ENCODE data around the gene DICER1.

DICER1 gene

DNA sequence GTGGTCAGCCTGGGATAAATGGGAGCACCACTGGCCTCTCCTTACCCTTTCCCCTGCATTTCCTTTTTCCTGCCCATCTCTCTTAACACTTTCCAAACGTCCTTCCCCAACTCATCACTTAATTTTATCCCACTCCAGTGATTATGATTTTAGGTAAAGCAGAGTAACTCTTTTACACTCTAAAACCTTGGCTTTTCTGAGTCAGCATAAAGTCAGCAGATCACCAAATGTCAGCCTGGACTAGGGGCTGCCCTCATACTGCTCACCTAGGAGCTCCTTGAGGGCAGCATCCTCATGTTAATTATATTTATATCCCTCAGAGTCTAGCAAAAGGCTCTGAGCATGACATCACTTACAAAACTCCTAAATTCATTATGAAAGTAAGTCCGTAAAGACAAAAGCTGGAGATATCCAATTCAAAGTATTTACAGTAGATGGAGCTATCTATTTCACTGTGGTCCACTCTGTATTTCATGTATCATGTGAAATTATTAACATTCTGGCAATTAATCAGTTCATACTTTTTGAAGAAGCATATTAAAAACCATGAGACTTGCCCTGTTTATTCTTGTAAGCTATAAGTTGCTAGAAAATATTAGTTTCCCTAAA is 17.0 kb upstream of the DICER1 start:
- Histone ChIP-seq H3K36me3 (no peaks in the 10 kb centered on the region), H3K27ac (peak overlapping the region; percentile 85), H3K4me1 (ENCODE audit: control insufficient read depth in 1 of 2, insufficient read depth in 1 of 2, low read depth in 1 of 2, low read length in 1 of 2) (peaks cover 35 to 36% of the 10 kb centered on the region in 2 experiments), H3K27me3 (no peaks in the 10 kb centered on the region), H3K9me3 (no peaks in the 10 kb centered on the region), H3K4me3 (ENCODE audit: low read depth in 1 of 2, low read length in 1 of 2) (peak overlapping the region in 1 of 2 experiments; percentile 1)
- TF ChIP-seq, protein P1, sequence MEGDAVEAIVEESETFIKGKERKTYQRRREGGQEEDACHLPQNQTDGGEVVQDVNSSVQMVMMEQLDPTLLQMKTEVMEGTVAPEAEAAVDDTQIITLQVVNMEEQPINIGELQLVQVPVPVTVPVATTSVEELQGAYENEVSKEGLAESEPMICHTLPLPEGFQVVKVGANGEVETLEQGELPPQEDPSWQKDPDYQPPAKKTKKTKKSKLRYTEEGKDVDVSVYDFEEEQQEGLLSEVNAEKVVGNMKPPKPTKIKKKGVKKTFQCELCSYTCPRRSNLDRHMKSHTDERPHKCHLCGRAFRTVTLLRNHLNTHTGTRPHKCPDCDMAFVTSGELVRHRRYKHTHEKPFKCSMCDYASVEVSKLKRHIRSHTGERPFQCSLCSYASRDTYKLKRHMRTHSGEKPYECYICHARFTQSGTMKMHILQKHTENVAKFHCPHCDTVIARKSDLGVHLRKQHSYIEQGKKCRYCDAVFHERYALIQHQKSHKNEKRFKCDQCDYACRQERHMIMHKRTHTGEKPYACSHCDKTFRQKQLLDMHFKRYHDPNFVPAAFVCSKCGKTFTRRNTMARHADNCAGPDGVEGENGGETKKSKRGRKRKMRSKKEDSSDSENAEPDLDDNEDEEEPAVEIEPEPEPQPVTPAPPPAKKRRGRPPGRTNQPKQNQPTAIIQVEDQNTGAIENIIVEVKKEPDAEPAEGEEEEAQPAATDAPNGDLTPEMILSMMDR (IDR thresholded peaks at IDR 0.05) = no peak

DNA sequence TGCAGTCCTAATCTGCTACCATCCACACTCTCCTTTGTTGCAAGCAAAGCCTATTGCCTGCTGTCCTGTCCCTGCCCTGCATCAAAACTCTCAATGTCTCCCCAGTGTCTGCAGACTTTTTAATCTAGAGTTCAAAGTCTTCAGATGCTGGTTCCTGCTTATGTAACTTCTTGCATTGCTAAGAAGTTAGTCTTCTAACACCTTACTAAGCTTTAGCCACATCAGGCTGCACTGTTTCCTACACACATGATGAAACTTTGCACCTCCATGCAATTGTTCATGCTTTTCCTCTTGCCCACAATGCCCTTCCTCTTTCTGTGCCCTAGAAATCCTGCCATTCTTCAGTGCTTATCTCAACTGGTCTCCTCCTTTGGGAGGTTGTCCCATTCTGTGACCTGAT is 16.2 kb upstream of the DICER1 start:
- peak overlapping the region in 1 of 2 experiments; percentile 1 for H3K4me3 ChIP-seq (ENCODE audit: low read depth in 1 of 2, low read length in 1 of 2)
- no peaks in the 10 kb centered on the region for H3K9me3 ChIP-seq
- no peaks in the 10 kb centered on the region for H3K27me3 ChIP-seq
- peak overlapping the region; percentile 85 for H3K27ac ChIP-seq
- H3K36me3 ChIP-seq = no peaks in the 10 kb centered on the region
- TF ChIP-seq, protein P1 (IDR thresholded peaks at IDR 0.05) = no peak
- H3K4me1 ChIP-seq (ENCODE audit: control insufficient read depth in 1 of 2, insufficient read depth in 1 of 2, low read depth in 1 of 2, low read length in 1 of 2) = peaks cover 35 to 36% of the 10 kb centered on the region in 2 experiments

- Histone ChIP-seq H3K4me3 (ENCODE audit: low read depth in 1 of 2, low read length in 1 of 2) (no peak overlapping the region), H3K36me3 (no peaks in the 10 kb centered on the region), H3K27me3 (no peaks in the 10 kb centered on the region), H3K9me3 (no peaks in the 10 kb centered on the region), H3K4me1 (ENCODE audit: control insufficient read depth in 1 of 2, insufficient read depth in 1 of 2, low read depth in 1 of 2, low read length in 1 of 2) (peaks cover 14 to 20% of the 10 kb centered on the region in 2 experiments), H3K27ac (no peak overlapping the region)
- TF ChIP-seq, protein P1 (IDR thresholded peaks at IDR 0.05) = no peak
Observed at GRCh38 chr14:95167177-95167576, 9.8 kb upstream of the DICER1 start.

GRCh38 chr14:95165517-95165916 is 8.2 kb upstream of the DICER1 start:
- TF ChIP-seq, protein P1 (IDR thresholded peaks at IDR 0.05) = no peak
- no peak overlapping the region for H3K4me3 ChIP-seq (ENCODE audit: low read depth in 1 of 2, low read length in 1 of 2)
- H3K27ac ChIP-seq = no peak overlapping the region
- H3K4me1 ChIP-seq (ENCODE audit: control insufficient read depth in 1 of 2, insufficient read depth in 1 of 2, low read depth in 1 of 2, low read length in 1 of 2) = peaks cover 6 to 12% of the 10 kb centered on the region in 2 experiments
- H3K27me3 ChIP-seq = no peaks in the 10 kb centered on the region
- H3K36me3 ChIP-seq = no peaks in the 10 kb centered on the region
- H3K9me3 ChIP-seq = no peaks in the 10 kb centered on the region

GRCh38 chr14:95164506-95164905 is 7.2 kb upstream of the DICER1 start:
- TF ChIP-seq, protein P1 (IDR thresholded peaks at IDR 0.05) = no peak
- no peaks in the 10 kb centered on the region for H3K36me3 ChIP-seq
- H3K4me3 ChIP-seq (ENCODE audit: low read depth in 1 of 2, low read length in 1 of 2) = no peak overlapping the region
- peaks cover 6 to 12% of the 10 kb centered on the region in 2 experiments for H3K4me1 ChIP-seq (ENCODE audit: control insufficient read depth in 1 of 2, insufficient read depth in 1 of 2, low read depth in 1 of 2, low read length in 1 of 2)
- no peaks in the 10 kb centered on the region for H3K9me3 ChIP-seq
- H3K27me3 ChIP-seq = no peaks in the 10 kb centered on the region
- no peak overlapping the region for H3K27ac ChIP-seq

All from neutrophil (primary cell).